ENCODE results near the gene SSC4D.

Gene SSC4D

GRCh38 chr7:76356115-76356514 lies 53.4 kb downstream of the SSC4D start:
- TF ChIP-seq, protein P1, sequence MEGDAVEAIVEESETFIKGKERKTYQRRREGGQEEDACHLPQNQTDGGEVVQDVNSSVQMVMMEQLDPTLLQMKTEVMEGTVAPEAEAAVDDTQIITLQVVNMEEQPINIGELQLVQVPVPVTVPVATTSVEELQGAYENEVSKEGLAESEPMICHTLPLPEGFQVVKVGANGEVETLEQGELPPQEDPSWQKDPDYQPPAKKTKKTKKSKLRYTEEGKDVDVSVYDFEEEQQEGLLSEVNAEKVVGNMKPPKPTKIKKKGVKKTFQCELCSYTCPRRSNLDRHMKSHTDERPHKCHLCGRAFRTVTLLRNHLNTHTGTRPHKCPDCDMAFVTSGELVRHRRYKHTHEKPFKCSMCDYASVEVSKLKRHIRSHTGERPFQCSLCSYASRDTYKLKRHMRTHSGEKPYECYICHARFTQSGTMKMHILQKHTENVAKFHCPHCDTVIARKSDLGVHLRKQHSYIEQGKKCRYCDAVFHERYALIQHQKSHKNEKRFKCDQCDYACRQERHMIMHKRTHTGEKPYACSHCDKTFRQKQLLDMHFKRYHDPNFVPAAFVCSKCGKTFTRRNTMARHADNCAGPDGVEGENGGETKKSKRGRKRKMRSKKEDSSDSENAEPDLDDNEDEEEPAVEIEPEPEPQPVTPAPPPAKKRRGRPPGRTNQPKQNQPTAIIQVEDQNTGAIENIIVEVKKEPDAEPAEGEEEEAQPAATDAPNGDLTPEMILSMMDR (IDR thresholded peaks at IDR 0.05) = no peak

DNA sequence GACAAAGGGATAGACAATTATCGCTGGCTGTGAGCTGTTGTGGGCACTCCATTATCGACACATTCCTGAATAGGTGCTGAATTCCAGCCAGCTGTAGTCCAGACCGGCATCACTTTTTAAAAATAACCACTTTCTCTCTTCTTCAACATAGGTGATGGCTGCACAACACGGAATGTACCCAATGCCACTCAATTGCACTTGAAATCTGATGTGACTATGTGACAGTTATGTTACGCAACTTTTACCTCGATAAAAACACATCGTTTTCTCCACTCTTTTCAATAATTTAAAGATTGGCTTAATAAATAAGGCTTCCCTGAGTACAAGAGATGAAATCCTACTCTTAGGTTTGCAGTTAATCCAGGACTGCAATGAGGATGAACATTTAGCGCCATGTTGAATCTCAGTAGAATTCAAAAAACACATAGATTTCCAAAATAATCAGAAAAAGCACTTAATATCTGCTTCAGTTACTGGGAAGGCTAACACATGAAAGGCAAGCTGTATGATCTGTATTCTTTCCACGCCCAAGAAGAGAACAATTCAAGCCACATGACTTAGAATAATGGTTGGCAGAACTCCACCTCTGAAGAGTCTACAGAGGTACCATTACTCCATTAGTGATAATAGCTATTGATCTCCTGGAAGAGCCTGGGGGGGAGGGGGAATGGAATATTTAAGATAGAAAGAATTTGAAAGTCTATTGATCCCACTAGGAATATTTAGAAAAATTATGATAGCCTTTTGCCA lies 54.3 kb downstream of the SSC4D start:
- TF ChIP-seq, protein P1 (IDR thresholded peaks at IDR 0.05) = no peak

- TF ChIP-seq, protein P1 (IDR thresholded peaks at IDR 0.05) = no peak
These were observed 55.0 kb downstream of the SSC4D start for GRCh38 chr7:76354516-76354915.

DNA sequence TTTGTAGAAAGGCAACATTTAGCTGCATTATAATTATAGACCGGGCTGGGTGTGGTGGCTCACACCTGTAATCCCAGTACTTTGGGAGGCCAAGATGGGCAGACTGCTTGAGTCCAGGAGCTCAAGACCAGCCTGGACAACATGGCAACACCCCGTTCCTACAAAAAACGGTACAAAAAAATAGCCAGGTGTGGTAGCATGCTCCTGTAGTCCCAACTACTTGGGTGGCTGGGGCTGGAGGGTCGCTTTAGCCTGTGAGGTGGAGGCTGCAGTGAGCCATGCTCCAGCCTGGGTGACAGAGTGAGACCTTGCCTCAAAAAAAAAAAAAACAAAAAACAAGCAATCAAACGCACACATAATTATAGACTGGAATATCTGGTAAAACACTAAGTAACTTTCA lies 55.8 kb downstream of the SSC4D start:
- TF ChIP-seq, protein P1 (IDR thresholded peaks at IDR 0.05) = no peak

DNA sequence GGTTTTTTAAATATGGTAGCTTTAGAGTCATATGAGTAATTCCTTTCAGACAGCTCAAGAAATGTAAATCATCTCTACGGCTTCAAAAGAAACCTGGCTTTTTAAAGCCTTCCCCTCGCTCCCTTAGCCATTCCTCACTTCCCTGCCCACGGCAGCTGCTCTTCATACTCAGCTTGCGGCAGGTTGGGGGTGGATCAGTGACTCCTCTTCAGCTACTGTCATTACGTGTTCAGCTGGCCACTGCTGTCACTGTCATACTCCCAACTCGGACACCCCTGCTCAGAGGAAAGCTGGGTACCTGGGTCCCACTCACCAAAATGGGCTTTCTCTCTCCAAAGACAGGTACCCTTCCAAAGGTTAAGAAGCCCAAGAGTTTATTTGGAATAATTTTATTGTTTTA lies 57.3 kb downstream of the SSC4D start:
- TF ChIP-seq, protein P1 (IDR thresholded peaks at IDR 0.05) = no peak

GRCh38 chr7:76351372-76351771 lies 58.1 kb downstream of the SSC4D start:
- TF ChIP-seq, protein P1 (IDR thresholded peaks at IDR 0.05) = no peak

DNA sequence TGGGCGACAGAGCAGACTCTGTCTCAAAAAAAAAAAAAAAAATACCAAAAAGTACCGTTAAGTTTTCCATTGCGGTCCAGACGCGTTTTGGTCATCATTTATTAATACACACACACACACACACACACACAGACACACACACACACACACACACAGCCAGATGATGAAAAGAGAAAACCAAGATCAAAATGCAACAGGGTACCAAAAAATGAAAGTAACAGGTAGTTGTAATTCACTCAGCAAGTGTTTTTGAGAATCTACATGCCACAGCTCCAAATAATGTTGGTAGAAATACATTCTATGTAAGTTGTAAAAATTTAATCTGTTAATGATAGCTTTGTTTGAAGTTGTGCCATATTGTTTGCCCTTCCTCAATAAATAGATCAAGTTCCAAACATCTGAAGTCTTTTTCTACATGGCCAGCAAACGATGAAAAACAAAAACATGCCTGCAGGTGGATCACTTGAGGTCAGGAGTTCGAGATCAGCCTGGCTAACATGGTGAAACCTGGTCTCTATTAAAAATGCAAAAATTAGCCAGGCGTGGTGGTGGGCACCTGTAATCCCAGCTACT lies 60.1 kb downstream of the SSC4D start:
- TF ChIP-seq, protein P1 (IDR thresholded peaks at IDR 0.05) = no peak

Data from LNCAP (cell line).